HepG2 (cell line): Measurements from ENCODE around the gene MTR. TPM values are rescaled to one million over a fixed set of nuclear protein-coding genes. Genes with fewer than 3 reads are reported as not detected.

Experiments
- ATAC-seq: fragments of 200-7000 bp; cut with Tn5 transposase; 3 replicates; pipeline ENCODE4 v1.9.1; 2020; ENCODE audit warnings: mild to moderate bottlenecking, moderate library complexity
- BruUV-seq: library from RNA; stranded (reverse); fragments of 400-500 nt; replicated peaks from 2 replicates; lab custom pipeline; 2021; lab: Mats Ljungman, UMichigan
- CTCF ChIA-PET: fragments of 300-600 bp; formaldehyde crosslinking; extraction: SDS; loops from one replicate; lab custom pipeline; 2021; ENCODE audit warnings: low total read pairs, inconsistent platforms, low intra/inter-chr PET ratio; lab: Yijun Ruan, JAX
- POLR2A ChIA-PET: fragments of 350-600 bp; sonication (Branson Sonifier 250); formaldehyde crosslinking; loops from one replicate; lab custom pipeline; 2020; ENCODE audit warnings: antibody characterized with exemption, inconsistent platforms; lab: Yijun Ruan, JAX
- DNase-seq: peaks from one replicate; pipeline ENCODE4 v3.0.0-alpha.2; 2015; ENCODE audit warnings: low spot score
- FAIRE-seq: peaks from 3 replicates; lab custom pipeline; 2011; peaks lifted over from hg19 to GRCh38; lab: Jason Lieb, UNC
- H2AFZ ChIP-seq: one replicate; pipeline ENCODE4 v1.6.1; 2011; ENCODE audit warnings: low read length, inconsistent platforms
- H3K27ac ChIP-seq: fragments of 300-600 bp; 3 replicates; pipeline ENCODE4 v1.8.0; 2011; ENCODE audit warnings: mixed run types, mild to moderate bottlenecking, mixed read lengths, low read length, inconsistent platforms; ENCODE audit not compliant: insufficient read depth; ENCODE audit errors: extremely low read length
- H3K27me3 ChIP-seq, 2 experiments: fragments of 200-600 bp in 1 of 2; 2 replicates in 1 of 2; 3 replicates in 1 of 2; pipeline versions ENCODE4 v1.6.0 to v1.8.0; 2011; ENCODE audit warnings: low read length in 2 of 2, mild to moderate bottlenecking in 2 of 2, moderate library complexity in 2 of 2, inconsistent platforms in 1 of 2; ENCODE audit not compliant: insufficient read depth in 2 of 2, control insufficient read depth in 1 of 2
- H3K36me3 ChIP-seq, 2 experiments: fragments of 200-600 bp in 1 of 2; replicated peaks in 1 of 2; 2 replicates in 1 of 2; 3 replicates in 1 of 2; pipeline versions ENCODE4 v1.5.1 to v1.8.0; 2011; ENCODE audit warnings: low read length in 2 of 2, inconsistent platforms in 1 of 2; ENCODE audit not compliant: insufficient read depth in 2 of 2, control insufficient read depth in 1 of 2
- H3K4me1 ChIP-seq: 2 replicates; pipeline ENCODE4 v1.5.1; 2012; ENCODE audit warnings: low read length, inconsistent platforms; ENCODE audit not compliant: insufficient read depth
- H3K4me2 ChIP-seq: 2 replicates; pipeline ENCODE4 v1.6.0; 2011; ENCODE audit warnings: low read depth, low read length, inconsistent platforms
- H3K4me3 ChIP-seq, 3 experiments: fragments of 200-600 bp in 1 of 3; sonication (generic), shearing (Covaris generic) in 1 of 3; replicated peaks in 1 of 3; 2 replicates each; pipeline ENCODE4 v1.5.1; 2011 to 2016; ENCODE audit warnings: low read length in 3 of 3, inconsistent platforms in 2 of 3, low read depth in 2 of 3, mild to moderate bottlenecking in 2 of 3, control low read depth in 1 of 3, mixed read lengths in 1 of 3; ENCODE audit not compliant: insufficient read depth in 1 of 3
- H3K79me2 ChIP-seq: one replicate; pipeline ENCODE4 v1.6.1; 2011; ENCODE audit warnings: low read length, inconsistent platforms; ENCODE audit not compliant: insufficient read depth
- H3K9ac ChIP-seq: 2 replicates; pipeline ENCODE4 v1.6.0; 2011; ENCODE audit warnings: mild to moderate bottlenecking, low read depth, low read length, inconsistent platforms; ENCODE audit not compliant: insufficient read depth
- H3K9me3 ChIP-seq: 2 replicates; pipeline ENCODE4 v1.5.1; 2012; ENCODE audit warnings: mild to moderate bottlenecking, low read length
- H4K20me1 ChIP-seq: 2 replicates; pipeline ENCODE4 v1.6.0; 2011; ENCODE audit warnings: inconsistent platforms, mild to moderate bottlenecking, low read length, moderate library complexity; ENCODE audit not compliant: insufficient read depth
- GATAD2A ChIP-seq: IDR thresholded peaks from 2 replicates; pipeline ENCODE4 v1.6.1; 2016
- HDAC2 ChIP-seq: sonication (generic); formaldehyde crosslinking; IDR thresholded peaks from 2 replicates; pipeline ENCODE4 v1.4.0; 2020; ENCODE audit warnings: missing genetic modification reagents
- MED8 ChIP-seq: sonication (generic); formaldehyde crosslinking; IDR thresholded peaks from 2 replicates; pipeline ENCODE4 v1.8.1; 2023; ENCODE audit warnings: mild to moderate bottlenecking, missing genetic modification reagents; ENCODE audit not compliant: insufficient replicate concordance
- POGZ ChIP-seq: sonication (generic); formaldehyde crosslinking; IDR thresholded peaks from 2 replicates; pipeline ENCODE4 v1.4.0; 2020; ENCODE audit warnings: mild to moderate bottlenecking, missing genetic modification reagents
- ZBTB7B ChIP-seq: sonication (generic); formaldehyde crosslinking; IDR thresholded peaks from 2 replicates; pipeline ENCODE4 v1.4.0; 2020; ENCODE audit warnings: missing genetic modification reagents
- ZFP36L2 ChIP-seq: sonication (generic); formaldehyde crosslinking; IDR thresholded peaks from 2 replicates; pipeline ENCODE4 v1.4.0; 2020; ENCODE audit warnings: missing genetic modification reagents
- ZNF292 ChIP-seq: sonication (generic); formaldehyde crosslinking; IDR thresholded peaks from 2 replicates; pipeline ENCODE4 v1.8.1; 2022; ENCODE audit warnings: mild to moderate bottlenecking, low read depth, missing genetic modification reagents, borderline replicate concordance
- ZNF589 ChIP-seq: sonication (generic); formaldehyde crosslinking; conservative IDR thresholded peaks from 2 replicates; pipeline ENCODE4 v1.8.0; 2022; ENCODE audit warnings: mild to moderate bottlenecking, moderate library complexity, missing genetic modification reagents
- ZNF619 ChIP-seq: sonication (generic); formaldehyde crosslinking; IDR thresholded peaks from 2 replicates; pipeline ENCODE4 v1.4.0; 2020; ENCODE audit warnings: mild to moderate bottlenecking, missing genetic modification reagents
- ZNF703 ChIP-seq: sonication (generic); formaldehyde crosslinking; IDR thresholded peaks from 2 replicates; pipeline ENCODE4 v1.5.1; 2020; ENCODE audit warnings: missing genetic modification reagents, mild to moderate bottlenecking, moderate library complexity, borderline replicate concordance
- WGBS: methylation state at CpG from one replicate; pipeline ENCODE4 v1.1.6; 2017; ENCODE audit warnings: low lambda C conversion rate; 5-methylcytosine and 5-hydroxymethylcytosine counted together
- in situ Hi-C: cut with HindIII; loops from 2 replicates; pipeline ENCODE4 v1.10.0; 2017; ENCODE audit warnings: low pct_unique_long_range_greater_than_20kb; ENCODE audit not compliant: extremely low pct_ligation_motif_present
- intact Hi-C: fragments of 100-400 bp; cut with micrococcal nuclease; formaldehyde crosslinking; loops from one replicate; pipeline ENCODE4 v1.10.0; 2022; ENCODE audit not compliant: unreplicated experiment
- polyA plus RNA-seq, 8 experiments: library from polyadenylated mRNA; depleted of rRNA in 3 of 8; stranded (reverse) in 7 of 8; unstranded in 1 of 8; fragments of >200 nt; fragmentation: Illumina TruSeq in 4 of 8; extraction: Trizol in 4 of 8; gene quantifications; 2 replicates each; pipeline versions ENCODE4 v1.2.1 to v1.2.3, GENCODE V29; 2011 to 2016; ENCODE audit warnings: low read depth in 4 of 8, missing spikeins in 1 of 8, mixed read lengths in 1 of 8; ENCODE audit not compliant: insufficient read depth in 1 of 8
- total RNA-seq, 5 experiments: library from RNA; depleted of rRNA; stranded (reverse); fragments of >200 nt; fragmentation: Illumina TruSeq; extraction: Trizol; gene quantifications; 2 replicates each; pipeline ENCODE4 v1.2.3, GENCODE V29; 2016; ENCODE audit warnings: low read depth in 1 of 5
- TF ChIP-seq, protein P1 (sequence below): sonication (generic); formaldehyde crosslinking; IDR thresholded peaks from 2 replicates; pipeline ENCODE4 v1.4.0; 2020; ENCODE audit warnings: missing genetic modification reagents

The MTR gene
- total and polyA plus RNA-seq, 2 of the 13 experiments (the other 11 are each of a cell fraction or from before 2014, with no cell fraction given) = 16.3 to 36.1 TPM

- WGBS = 66% methylated on average over 3 of the region's 3 CpGs
- DNase-seq (no peak), FAIRE-seq (no peak), ATAC-seq (no peak)
- Histone ChIP-seq H2AFZ (no peak overlapping the region), H3K4me2 (no peak overlapping the region), H3K79me2 (no peaks in the 10 kb centered on the region), H3K27me3 (peaks cover 0 to 14% of the 10 kb centered on the region in 2 experiments; a peak in 3 of 5 replicates), H3K36me3 (no peaks in the 10 kb centered on the region), H3K9me3 (no peaks in the 10 kb centered on the region), H3K9ac (no peak overlapping the region), H3K4me3 (no peak overlapping the region), H3K27ac (no peak overlapping the region), H4K20me1 (no peaks in the 10 kb centered on the region), H3K4me1 (no peaks in the 10 kb centered on the region)
- CTCF ChIA-PET = no interaction called here
- in situ Hi-C loops = loop anchor here (25.0 kb wide), 1 partner anchor 363 kb away; no protein-coding TSS in a partner anchor
- POLR2A ChIA-PET = no interaction called here
- no TSS peak for BruUV-seq
- intact Hi-C loops = no loop called here
- TF ChIP-seq ZFP36L2 (CRISPR knock-in tag) (no peak), HDAC2 (CRISPR knock-in tag) (no peak), POGZ (no peak), ZBTB7B (CRISPR knock-in tag) (no peak), MED8 (CRISPR knock-in tag) (no peak), GATAD2A (CRISPR knock-in tag) (no peak), ZNF619 (no peak), ZNF589 (CRISPR knock-in tag) (no peak), ZNF703 (CRISPR knock-in tag) (no peak), ZNF292 (CRISPR knock-in tag) (no peak)
- TF ChIP-seq, protein P1, sequence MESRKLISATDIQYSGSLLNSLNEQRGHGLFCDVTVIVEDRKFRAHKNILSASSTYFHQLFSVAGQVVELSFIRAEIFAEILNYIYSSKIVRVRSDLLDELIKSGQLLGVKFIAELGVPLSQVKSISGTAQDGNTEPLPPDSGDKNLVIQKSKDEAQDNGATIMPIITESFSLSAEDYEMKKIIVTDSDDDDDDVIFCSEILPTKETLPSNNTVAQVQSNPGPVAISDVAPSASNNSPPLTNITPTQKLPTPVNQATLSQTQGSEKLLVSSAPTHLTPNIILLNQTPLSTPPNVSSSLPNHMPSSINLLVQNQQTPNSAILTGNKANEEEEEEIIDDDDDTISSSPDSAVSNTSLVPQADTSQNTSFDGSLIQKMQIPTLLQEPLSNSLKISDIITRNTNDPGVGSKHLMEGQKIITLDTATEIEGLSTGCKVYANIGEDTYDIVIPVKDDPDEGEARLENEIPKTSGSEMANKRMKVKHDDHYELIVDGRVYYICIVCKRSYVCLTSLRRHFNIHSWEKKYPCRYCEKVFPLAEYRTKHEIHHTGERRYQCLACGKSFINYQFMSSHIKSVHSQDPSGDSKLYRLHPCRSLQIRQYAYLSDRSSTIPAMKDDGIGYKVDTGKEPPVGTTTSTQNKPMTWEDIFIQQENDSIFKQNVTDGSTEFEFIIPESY = no peak
Observed at GRCh38 chr1:236773919-236774318, 21.2 kb upstream of the MTR start.
